Spleen (tissue), 11 donors: ENCODE results near the gene PARD3B. TPM values are rescaled to one million over a fixed set of nuclear protein-coding genes. Genes with fewer than 3 reads are reported as not detected.

Source experiments
- DNase-seq: peaks from one replicate; pipeline ENCODE4 v3.0.0-alpha.2; 2020
- H3K27ac ChIP-seq, 8 donors: fragments of 200-600 bp; sonication (generic) in 7 of 8; 1 replicate in 4 of 8; 2 replicates in 4 of 8; pipeline versions ENCODE4 v1.5.0 to v1.8.0; 2016 to 2021; ENCODE audit warnings: inconsistent platforms in 4 of 8, mild to moderate bottlenecking in 4 of 8, moderate library complexity in 1 of 8
- H3K27me3 ChIP-seq, 7 donors: fragments of 200-600 bp; sonication (generic) in 6 of 7; replicated peaks in 1 of 7; 1 replicate in 4 of 7; 2 replicates in 3 of 7; pipeline versions ENCODE4 v1.5.0 to v1.8.0; 2016 to 2021; ENCODE audit warnings: inconsistent platforms in 3 of 7, mild to moderate bottlenecking in 1 of 7
- H3K36me3 ChIP-seq, 6 donors: fragments of 200-600 bp; sonication (generic) in 5 of 6; 1 replicate in 4 of 6; 2 replicates in 2 of 6; pipeline versions ENCODE4 v1.5.0 to v1.8.0; 2016 to 2021; ENCODE audit warnings: inconsistent platforms in 2 of 6
- H3K4me1 ChIP-seq, 6 donors: fragments of 200-600 bp; sonication (generic) in 5 of 6; 1 replicate in 3 of 6; 2 replicates in 3 of 6; pipeline versions ENCODE4 v1.5.0 to v1.8.0; 2016 to 2021; ENCODE audit warnings: inconsistent platforms in 3 of 6
- H3K4me3 ChIP-seq, 8 donors: fragments of 200-600 bp; sonication (generic) in 7 of 8; 1 replicate in 4 of 8; 2 replicates in 4 of 8; pipeline versions ENCODE4 v1.5.0 to v1.8.0; 2016 to 2021; ENCODE audit warnings: inconsistent platforms in 4 of 8, mild to moderate bottlenecking in 4 of 8, moderate library complexity in 2 of 8
- H3K9me3 ChIP-seq, 8 donors: fragments of 200-600 bp; sonication (generic) in 7 of 8; 1 replicate in 4 of 8; 2 replicates in 4 of 8; pipeline versions ENCODE4 v1.5.0 to v1.8.0; 2016 to 2021; ENCODE audit warnings: inconsistent platforms in 4 of 8
- CTCF ChIP-seq, 11 experiments: fragments of 200-600 bp in 7 of 11; fragments of 450-650 bp in 4 of 11; sonication (generic) in 4 of 11; IDR thresholded peaks in 8 of 11; conservative IDR thresholded peaks in 3 of 11; 1 replicate in 7 of 11; 2 replicates in 4 of 11; pipeline versions ENCODE4 v1.4.0 to v1.8.0; 2016 to 2021; ENCODE audit warnings: antibody characterized with exemption in 11 of 11, inconsistent platforms in 4 of 11, mild to moderate bottlenecking in 1 of 11
- POLR2A ChIP-seq, 3 donors: fragments of 450-650 bp; IDR thresholded peaks; one replicate each; pipeline ENCODE4 v1.5.1; 2017; ENCODE audit warnings: antibody characterized with exemption in 3 of 3, mild to moderate bottlenecking in 1 of 3
- POLR2AphosphoS5 ChIP-seq, 3 donors: sonication (generic); formaldehyde crosslinking; IDR thresholded peaks; one replicate each; pipeline ENCODE4 v1.5.1; 2017; ENCODE audit warnings: antibody characterized with exemption in 3 of 3
- WGBS, 5 donors: extraction: QIAGEN DNeasy Blood & Tissue Kit in 3 of 5; methylation state at CpG; one replicate each; pipeline versions ENCODE4 v1.1.5 to v1.1.7; 2013 to 2018; 5-methylcytosine and 5-hydroxymethylcytosine counted together
- intact Hi-C: fragments of 100-400 bp; cut with DNase I; formaldehyde crosslinking; loops from one replicate; pipeline ENCODE4 v1.15.0; 2023; ENCODE audit warnings: low total_unique reads
- polyA plus RNA-seq, 3 donors: library from polyadenylated mRNA; stranded (reverse); fragments of 200-250 nt; gene quantifications; one replicate each; pipeline ENCODE4 v1.2.1, GENCODE V29; 2013
- total RNA-seq, 7 donors: library from RNA; depleted of rRNA in 3 of 7; stranded (reverse); fragments of >200 nt in 3 of 7; fragmentation: NEBNext Ultra II Directional in 4 of 7; extraction: Animal tissue kit (Norgen Biotek cat#: 25700) in 4 of 7; gene quantifications; one replicate each; pipeline versions ENCODE4 v1.1.0 to v1.2.1, GENCODE V29; 2016 to 2021
- donor health status: healthy with polysubstance abuse.
- donor health status: DM: no; HTN: no; CAD: no; lungs with moderate emphysema.
- donor health status: DM: no; HTN: no; CAD: no.
- donor health status: Bipolar disorder and iron deficiency.
- donor health status: healthy.
- donor health status: DM: no; HTN: no; CAD: no.
- donor health status: DM: yes; HTN: yes; CAD: no.

Gene PARD3B
- total and polyA plus RNA-seq, 10 donors: 0.85 to 27.8 (median 14.7) TPM

DNA sequence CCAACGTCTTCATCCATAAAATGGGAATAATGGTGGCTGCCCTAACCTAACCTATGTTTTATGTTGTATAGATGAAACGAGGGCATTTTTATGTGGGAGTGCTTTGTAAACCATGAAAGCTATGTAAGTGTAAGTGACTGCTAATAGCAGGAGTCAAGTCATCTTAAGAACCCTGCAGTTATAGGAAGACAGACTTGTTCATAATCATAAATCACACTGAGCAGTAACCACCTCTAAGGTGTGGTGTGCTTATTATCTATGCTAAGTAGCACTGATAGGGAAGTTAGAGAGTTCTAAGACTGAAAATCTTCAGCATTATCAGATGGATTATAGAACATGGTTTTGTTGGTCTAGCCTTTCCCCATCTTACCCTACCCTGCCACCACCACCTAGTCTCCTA, 1112.8 kb downstream of the PARD3B start:
- TF ChIP-seq POLR2A (IDR thresholded peaks at IDR 0.05): no peak
- TF ChIP-seq CTCF (IDR thresholded peaks at IDR 0.05 in 8 of 11, conservative IDR thresholded peaks at IDR 0.05 in 3 of 11): no peak
- TF ChIP-seq POLR2AphosphoS5 (IDR thresholded peaks at IDR 0.05): no peak
- no peaks in the 10 kb centered on the region for H3K36me3 ChIP-seq
- WGBS, 5 donors: 60 to 80% (median 74%) methylated on average over 2 of the region's 2 CpGs
- no peak overlapping the region for H3K4me3 ChIP-seq
- peaks cover 0 to 11% (median 3%) of the 10 kb centered on the region in 6 donors for H3K4me1 ChIP-seq
- H3K27me3 ChIP-seq: no peaks in the 10 kb centered on the region
- intact Hi-C loops: no loop called here
- no peak overlapping the region for H3K27ac ChIP-seq
- no peak for DNase-seq
- no peaks in the 10 kb centered on the region for H3K9me3 ChIP-seq

- H3K4me1 ChIP-seq: peaks cover 0 to 11% (median 3%) of the 10 kb centered on the region in 6 donors
- no peak overlapping the region for H3K4me3 ChIP-seq
- intact Hi-C loops: no loop called here
- H3K27me3 ChIP-seq: no peaks in the 10 kb centered on the region
- no peak overlapping the region for H3K27ac ChIP-seq
- no peaks in the 10 kb centered on the region for H3K9me3 ChIP-seq
- TF ChIP-seq POLR2A (IDR thresholded peaks at IDR 0.05): no peak
- TF ChIP-seq POLR2AphosphoS5 (IDR thresholded peaks at IDR 0.05): no peak
- no peak for TF ChIP-seq CTCF (IDR thresholded peaks at IDR 0.05 in 8 of 11, conservative IDR thresholded peaks at IDR 0.05 in 3 of 11)
- no peaks in the 10 kb centered on the region for H3K36me3 ChIP-seq
- WGBS, 5 donors: 86 to 96% (median 89%) methylated on average over 2 of the region's 2 CpGs
- DNase-seq: no peak
These were observed 1113.3 kb downstream of the PARD3B start for GRCh38 chr2:205658572-205658971.

DNA sequence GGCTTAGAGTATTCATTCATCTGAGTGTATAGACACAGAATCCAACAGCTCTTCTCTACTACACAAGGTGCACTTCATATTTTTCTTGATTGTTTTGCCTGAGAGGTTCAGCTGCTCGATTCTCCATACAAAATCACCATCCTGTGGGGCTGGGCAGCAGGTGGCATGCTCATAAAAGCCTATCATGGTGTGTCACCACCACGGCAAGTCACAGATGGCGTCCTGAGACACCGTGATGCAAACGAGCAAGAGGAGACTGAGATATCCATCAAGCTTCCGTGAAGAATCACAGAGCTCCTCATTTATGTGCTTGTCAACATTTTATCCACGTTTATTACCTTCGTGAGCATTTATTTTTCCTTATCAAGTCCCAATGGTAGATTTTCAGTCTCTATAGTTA, 1114.6 kb downstream of the PARD3B start:
- no peak for DNase-seq
- Histone ChIP-seq H3K9me3 (no peaks in the 10 kb centered on the region), H3K27ac (no peak overlapping the region), H3K27me3 (no peaks in the 10 kb centered on the region), H3K36me3 (no peaks in the 10 kb centered on the region), H3K4me1 (peaks cover 0 to 11% (median 3%) of the 10 kb centered on the region in 6 donors), H3K4me3 (no peak overlapping the region)
- 72 to 78% (median 76%) methylated on average over 8 of the region's 8 CpGs for WGBS, 5 donors
- intact Hi-C loops: no loop called here
- no peak for TF ChIP-seq POLR2A (IDR thresholded peaks at IDR 0.05)
- no peak for TF ChIP-seq CTCF (IDR thresholded peaks at IDR 0.05 in 8 of 11, conservative IDR thresholded peaks at IDR 0.05 in 3 of 11)
- TF ChIP-seq POLR2AphosphoS5 (IDR thresholded peaks at IDR 0.05): no peak

DNA sequence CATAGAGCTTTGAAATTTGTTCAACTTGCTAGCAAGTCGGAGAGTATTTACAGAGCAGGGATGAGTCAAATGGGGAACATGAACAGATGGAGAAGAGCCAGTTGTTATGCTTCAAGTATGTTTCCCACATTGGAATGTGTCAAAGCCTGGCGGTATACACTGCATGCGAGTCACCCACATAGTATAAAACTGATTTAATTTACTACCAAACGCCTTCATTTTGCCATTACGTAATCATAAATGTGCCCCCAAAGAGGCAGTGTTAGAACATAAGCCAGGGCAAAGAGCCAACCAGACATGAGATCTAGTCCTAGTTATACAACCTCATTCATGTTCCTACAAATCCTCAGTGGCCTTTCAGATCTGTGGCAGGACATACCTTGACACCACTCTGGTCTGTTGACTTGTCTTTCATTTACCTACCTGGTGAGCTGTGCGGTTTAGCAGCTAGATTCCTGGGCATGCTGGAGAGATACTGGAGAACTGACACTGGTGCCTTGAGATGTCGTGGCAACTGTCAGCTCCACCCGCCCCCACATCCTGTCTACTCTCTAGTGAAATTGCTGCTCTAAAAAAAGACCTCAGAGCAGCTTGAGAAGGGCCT, 1115.3 kb downstream of the PARD3B start:
- WGBS, 5 donors: 41 to 57% (median 54%) methylated on average over 8 of the region's 8 CpGs
- H3K27ac ChIP-seq: peak overlapping the region in 1 of 8 donors; percentile 3

More for the DNA sequence above, 1115.3 kb downstream of the PARD3B start:
- Histone ChIP-seq H3K27me3 (no peaks in the 10 kb centered on the region), H3K9me3 (no peaks in the 10 kb centered on the region), H3K4me3 (no peak overlapping the region), H3K36me3 (no peaks in the 10 kb centered on the region), H3K4me1 (peaks cover 0 to 11% (median 3%) of the 10 kb centered on the region in 6 donors)
- no peak for TF ChIP-seq POLR2AphosphoS5 (IDR thresholded peaks at IDR 0.05)
- no peak for TF ChIP-seq CTCF (IDR thresholded peaks at IDR 0.05 in 8 of 11, conservative IDR thresholded peaks at IDR 0.05 in 3 of 11)
- no peak for TF ChIP-seq POLR2A (IDR thresholded peaks at IDR 0.05)
- DNase-seq: no peak
- intact Hi-C loops: no loop called here
